OCI-LY3 (cell line): ENCODE results near the gene PLD6.

Source experiments
- EZH2phosphoT487 ChIP-seq: fragments of 200-600 bp; shearing (Covaris generic); IDR thresholded peaks from 2 replicates; pipeline ENCODE4 v1.6.1; 2018; ENCODE audit warnings: antibody characterized with exemption, mixed run types, low read depth
- TF ChIP-seq, protein P1 (sequence below): fragments of 200-600, 300-600 bp; sonication (generic); IDR thresholded peaks from 2 replicates; pipeline ENCODE4 v1.5.1; 2014; ENCODE audit warnings: antibody characterized with exemption, low read length, low read depth

GRCh38 chr17:17229416-17230384, 23.6 kb upstream of the PLD6 start:
- TF ChIP-seq, protein P1, sequence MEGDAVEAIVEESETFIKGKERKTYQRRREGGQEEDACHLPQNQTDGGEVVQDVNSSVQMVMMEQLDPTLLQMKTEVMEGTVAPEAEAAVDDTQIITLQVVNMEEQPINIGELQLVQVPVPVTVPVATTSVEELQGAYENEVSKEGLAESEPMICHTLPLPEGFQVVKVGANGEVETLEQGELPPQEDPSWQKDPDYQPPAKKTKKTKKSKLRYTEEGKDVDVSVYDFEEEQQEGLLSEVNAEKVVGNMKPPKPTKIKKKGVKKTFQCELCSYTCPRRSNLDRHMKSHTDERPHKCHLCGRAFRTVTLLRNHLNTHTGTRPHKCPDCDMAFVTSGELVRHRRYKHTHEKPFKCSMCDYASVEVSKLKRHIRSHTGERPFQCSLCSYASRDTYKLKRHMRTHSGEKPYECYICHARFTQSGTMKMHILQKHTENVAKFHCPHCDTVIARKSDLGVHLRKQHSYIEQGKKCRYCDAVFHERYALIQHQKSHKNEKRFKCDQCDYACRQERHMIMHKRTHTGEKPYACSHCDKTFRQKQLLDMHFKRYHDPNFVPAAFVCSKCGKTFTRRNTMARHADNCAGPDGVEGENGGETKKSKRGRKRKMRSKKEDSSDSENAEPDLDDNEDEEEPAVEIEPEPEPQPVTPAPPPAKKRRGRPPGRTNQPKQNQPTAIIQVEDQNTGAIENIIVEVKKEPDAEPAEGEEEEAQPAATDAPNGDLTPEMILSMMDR: no peak
- no peak for TF ChIP-seq EZH2phosphoT487
